OCI-LY1 (cell line): Measurements from ENCODE around the gene KREMEN1.

ENCODE experiments used
- CTCF ChIP-seq: fragments of 200-600 bp; sonication (generic), shearing (Covaris generic); IDR thresholded peaks from 2 replicates; pipeline ENCODE4 v1.5.1; 2017; ENCODE audit warnings: mild to moderate bottlenecking, antibody characterized with exemption, low read length, moderate library complexity, mixed read lengths
- EZH2 ChIP-seq: fragments of 200-600 bp; sonication (generic), shearing (Covaris generic); IDR thresholded peaks from 2 replicates; pipeline ENCODE4 v1.8.0; 2017; ENCODE audit warnings: borderline replicate concordance, mixed run types, mild to moderate bottlenecking, antibody characterized with exemption, low read length, moderate library complexity, mixed read lengths

DNA sequence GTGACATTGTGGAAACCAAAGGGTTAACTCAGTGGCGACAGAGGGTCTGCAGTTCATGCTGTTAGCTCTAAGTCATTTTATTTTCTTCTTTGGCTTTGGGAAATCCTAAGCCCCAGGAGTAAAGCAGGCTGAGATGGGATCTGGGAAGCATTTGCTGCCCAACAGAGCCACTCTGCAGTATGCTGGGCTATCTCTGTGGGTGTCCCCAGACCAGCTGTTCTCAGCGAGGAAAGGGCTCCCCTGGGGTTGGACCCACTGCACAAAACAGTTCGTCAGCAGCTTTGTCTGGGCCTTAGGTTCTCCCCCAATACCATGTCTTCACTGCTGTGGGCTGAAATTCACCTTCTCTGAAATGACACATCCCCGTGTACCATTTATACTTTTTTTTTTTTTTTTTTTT, 34.0 kb downstream of the KREMEN1 start:
- TF ChIP-seq CTCF (no peak), EZH2 (no peak)
